GM18868 (cell line): ENCODE measurements around the gene GRPEL1.

Experiments used
- ATAC-seq: cut with Tn5 transposase; IDR thresholded peaks from one replicate; pipeline ENCODE4 v1.9.1; 2021; ENCODE audit warnings: mild to moderate bottlenecking, moderate library complexity; ENCODE audit not compliant: unreplicated experiment

Gene GRPEL1

DNA sequence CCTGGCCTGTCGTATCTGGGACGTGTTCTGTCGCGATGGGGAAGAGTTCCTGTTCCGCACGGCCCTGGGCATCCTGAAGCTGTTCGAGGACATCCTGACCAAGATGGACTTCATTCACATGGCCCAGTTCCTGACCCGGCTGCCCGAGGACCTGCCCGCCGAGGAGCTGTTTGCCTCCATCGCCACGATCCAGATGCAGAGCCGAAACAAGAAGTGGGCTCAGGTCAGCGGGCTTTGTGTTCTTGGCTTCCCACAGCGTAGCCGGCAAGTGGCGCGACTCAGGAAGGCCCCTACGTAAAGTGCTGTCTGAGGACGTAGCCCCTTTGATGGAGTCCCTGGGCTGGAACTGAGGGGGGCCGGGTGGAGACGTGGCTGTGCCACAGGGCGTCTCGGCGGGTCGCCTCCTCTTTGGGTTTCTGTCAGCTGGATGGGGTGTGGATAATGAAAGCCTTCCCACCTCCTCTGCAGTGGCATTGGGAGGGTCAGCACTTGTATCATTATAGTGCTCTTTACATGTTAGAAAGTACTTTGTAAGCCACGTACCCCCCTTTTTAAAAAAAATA is 42.7 kb downstream of the GRPEL1 start:
- ATAC-seq = no peak

DNA sequence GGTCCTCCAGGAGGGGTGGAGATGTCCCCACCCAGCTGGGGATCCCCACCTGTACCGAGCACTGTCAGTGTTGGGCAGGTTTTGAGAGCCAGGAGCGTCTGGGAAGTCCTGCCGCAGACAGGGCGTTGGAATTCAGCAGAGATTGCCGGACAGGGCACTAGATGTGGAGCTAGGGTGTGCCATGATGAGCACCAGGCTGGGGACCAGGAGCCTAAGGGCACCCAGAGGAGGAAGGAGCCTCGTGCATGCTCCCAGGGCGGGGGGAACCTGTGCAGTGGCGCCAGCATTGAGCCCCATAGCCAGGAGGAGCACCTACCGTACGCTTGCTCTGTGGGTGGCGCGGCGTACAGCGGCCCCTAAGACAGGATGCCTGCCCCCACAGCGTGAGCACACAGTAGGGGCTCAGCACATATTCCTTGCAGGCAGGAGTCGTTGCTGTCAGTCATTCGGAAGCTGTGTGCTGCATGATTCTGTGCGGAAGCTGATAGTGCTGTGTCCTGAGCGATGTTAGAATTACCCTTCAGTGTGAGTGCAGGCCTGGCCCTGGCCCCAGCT is 43.5 kb downstream of the GRPEL1 start:
- no peak for ATAC-seq

DNA sequence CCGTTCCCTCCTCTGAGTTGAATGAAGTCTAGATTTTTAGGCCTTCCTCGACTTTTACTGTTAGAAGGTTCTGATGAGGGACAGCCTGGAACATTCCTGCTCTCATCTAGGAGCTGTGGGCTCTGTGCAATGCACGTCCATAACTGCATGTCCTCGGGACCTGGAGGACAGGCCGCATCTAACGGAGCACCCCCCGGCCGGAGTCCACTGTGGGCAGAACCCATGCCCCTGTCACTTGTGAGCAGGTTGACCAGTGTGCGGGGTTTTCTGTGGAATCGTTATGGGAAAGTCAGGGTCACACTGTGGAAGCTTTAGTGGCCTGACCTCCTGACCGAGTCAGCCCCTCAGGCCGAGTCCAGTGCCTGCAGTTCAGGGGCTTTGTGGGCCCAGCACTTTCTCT is 44.0 kb downstream of the GRPEL1 start:
- ATAC-seq = no peak

GRCh38 chr4:7023486-7023885 is 44.4 kb downstream of the GRPEL1 start:
- ATAC-seq = no peak

GRCh38 chr4:7021930-7022664 is 45.8 kb downstream of the GRPEL1 start:
- ATAC-seq = no peak

- ATAC-seq = no peak
These were observed 46.5 kb downstream of the GRPEL1 start for GRCh38 chr4:7021355-7021754.

DNA sequence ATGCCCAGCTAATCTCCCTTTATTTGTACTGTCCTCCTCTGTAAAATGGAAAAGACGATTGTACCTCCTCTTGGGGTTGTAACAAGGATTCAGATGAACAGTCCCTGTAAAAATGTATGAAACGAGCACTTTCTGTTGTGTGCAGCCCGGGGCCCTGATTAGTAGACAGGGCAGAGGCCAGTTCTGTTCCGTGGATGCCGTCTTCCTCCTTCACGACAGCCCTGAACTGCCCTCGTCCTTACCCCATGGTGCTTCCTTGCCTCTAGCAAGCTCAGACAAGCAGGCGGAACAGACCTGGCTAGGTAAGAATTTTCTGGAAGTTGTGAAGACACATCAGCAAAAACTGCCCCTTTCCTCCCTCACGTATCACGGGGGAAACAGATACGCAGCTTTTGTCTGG is 47.0 kb downstream of the GRPEL1 start:
- ATAC-seq = no peak

- no peak for ATAC-seq
These were observed 47.6 kb downstream of the GRPEL1 start for GRCh38 chr4:7020290-7020689.

DNA sequence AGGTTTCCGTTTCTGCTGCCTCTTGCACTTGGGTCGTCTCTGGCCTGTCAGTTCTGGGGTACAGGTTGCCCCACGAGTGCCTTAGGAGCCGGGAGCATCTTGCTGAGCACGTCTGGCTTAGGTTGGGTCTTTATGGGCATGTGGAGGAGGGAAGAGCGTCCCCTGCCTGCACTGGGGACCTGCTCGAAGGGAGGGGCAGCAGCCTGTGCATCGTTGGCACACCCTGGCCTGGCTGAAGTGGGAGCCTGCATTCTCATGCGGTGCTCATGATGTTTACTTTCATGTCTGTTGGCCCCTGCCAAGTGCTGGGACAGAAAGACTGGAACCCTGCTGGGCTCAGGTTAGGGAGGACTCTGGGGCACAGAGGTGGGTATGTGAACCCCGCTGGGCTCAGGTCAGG is 48.5 kb downstream of the GRPEL1 start:
- ATAC-seq = no peak

DNA sequence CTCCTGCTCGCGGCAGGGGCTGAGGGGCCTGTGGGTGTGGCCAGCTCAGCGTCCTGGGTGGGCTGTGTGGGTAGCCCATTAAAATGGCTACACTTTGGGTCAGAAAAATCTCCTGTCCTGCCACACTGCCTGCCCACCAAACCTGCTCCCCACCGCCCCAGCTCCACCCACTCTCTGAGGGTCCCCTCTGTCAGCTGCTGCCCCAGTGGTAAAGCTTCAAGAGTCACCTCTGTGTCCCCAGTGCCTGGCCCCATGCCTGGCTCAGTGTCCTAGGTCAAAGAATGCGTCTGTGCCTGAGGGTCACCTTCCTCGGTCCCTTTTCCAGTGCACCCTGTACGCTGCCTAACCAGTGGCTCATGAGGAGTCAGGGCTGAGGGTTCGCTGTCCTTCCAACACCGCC is 49.6 kb downstream of the GRPEL1 start:
- no peak for ATAC-seq

GRCh38 chr4:7017446-7018048 is 50.3 kb downstream of the GRPEL1 start:
- no peak for ATAC-seq

DNA sequence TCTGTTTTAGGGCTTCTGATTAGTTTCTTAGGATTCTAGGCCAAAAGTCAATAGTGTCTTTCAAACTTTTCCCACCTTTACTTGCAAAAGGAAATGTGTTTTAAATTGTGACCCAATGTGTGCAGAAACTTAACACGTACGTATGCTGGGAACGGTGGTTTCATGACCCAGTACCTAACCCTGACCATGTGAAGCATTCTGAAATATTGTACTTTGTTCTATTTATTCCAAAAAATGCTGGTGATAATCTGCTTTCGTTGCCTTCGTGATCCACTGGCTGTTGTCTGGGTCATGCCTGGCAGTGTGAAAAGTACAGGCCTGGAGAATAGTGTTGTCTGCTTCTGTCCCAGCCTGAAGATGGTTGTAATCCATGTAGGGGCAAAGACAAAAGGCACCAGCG is 51.4 kb downstream of the GRPEL1 start:
- no peak for ATAC-seq

DNA sequence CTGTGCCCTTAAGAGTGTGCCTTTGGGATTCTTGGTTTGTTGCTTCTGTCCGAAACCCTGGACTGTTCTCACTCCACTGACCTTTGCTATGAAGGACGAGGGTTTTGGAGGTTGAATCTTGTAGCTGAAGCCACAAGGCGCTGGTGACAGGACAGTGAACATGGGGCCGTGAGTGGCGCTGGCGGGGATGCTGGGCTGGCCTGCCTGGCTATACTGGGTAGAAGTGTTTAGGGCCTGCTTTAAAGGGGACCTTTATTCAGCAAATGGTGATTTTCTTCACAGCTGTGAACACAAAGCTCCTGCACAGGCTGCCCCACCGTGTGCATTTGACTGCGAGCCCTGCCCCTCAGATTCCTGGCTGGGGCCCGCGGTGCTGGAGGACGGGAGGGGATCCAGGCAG is 51.8 kb downstream of the GRPEL1 start:
- ATAC-seq = no peak

- ATAC-seq = no peak
These were observed 52.4 kb downstream of the GRPEL1 start for GRCh38 chr4:7015383-7016035.

GRCh38 chr4:7014815-7015214 is 53.0 kb downstream of the GRPEL1 start:
- no peak for ATAC-seq

DNA sequence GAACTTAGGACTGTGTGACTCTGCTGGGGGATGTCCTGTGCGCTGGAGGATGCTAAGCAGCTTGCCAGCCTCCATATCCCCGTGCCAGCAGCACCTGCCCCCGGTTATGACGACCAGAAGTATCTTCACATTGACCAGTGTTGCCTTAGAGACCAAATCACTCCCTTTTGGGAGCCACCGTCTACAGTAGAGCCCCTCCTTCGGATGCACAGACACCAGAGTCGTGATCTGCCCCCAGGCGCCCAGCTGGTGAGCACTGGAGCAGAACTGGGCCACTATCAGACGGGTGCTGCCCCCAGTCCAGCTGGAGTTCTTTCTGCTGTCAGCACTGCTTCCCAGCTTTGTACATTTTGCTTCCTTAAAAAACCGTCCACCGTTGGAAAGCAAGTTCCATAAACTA is 54.7 kb downstream of the GRPEL1 start:
- ATAC-seq = no peak

GRCh38 chr4:7009564-7009963 is 58.3 kb downstream of the GRPEL1 start:
- no peak for ATAC-seq
